GM19043 (cell line): ENCODE results near the gene RERE.

Experiments used
- ATAC-seq: cut with Tn5 transposase; IDR thresholded peaks from one replicate; pipeline ENCODE4 v1.9.1; 2021; ENCODE audit warnings: low read depth; ENCODE audit not compliant: unreplicated experiment

The RERE gene

GRCh38 chr1:8361198-8361849 lies 456.1 kb downstream of the RERE start:
- ATAC-seq, result no peak

DNA sequence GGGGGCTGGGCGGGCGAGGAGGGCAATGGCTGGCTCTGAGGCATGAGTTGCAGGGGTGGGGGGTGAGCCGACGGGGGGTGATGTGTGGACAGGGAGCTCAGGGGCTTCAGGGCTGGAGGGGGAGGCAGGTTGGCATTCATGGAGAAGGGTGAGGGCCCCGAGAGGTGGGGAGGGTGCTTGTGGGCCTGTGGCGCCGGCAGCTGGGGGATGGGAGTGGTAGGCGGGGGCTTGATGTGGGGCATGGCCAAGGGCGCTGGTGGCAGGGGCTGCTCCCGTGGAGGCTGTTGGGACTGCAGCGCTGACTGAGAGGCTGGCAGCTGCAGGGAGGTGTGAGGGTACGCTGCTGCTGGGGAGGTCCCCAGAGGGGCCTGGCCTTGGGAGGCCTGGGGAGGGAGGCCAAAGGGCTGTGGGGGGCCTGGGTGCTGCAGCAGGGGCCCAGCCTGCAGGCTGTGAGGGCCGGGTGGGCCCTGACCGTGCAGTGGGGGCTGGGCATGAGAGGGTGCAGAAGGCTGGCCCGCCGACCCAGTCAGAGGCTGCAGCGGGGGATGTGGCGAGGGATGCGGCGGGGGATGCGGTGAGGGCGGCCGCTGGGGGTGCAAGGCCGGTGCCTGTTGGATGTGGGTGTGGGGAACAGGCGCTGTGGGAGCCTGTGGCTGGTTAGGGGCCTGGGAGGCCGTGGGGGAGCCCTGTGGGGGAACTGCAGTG lies 456.8 kb downstream of the RERE start:
- ATAC-seq, result no peak

DNA sequence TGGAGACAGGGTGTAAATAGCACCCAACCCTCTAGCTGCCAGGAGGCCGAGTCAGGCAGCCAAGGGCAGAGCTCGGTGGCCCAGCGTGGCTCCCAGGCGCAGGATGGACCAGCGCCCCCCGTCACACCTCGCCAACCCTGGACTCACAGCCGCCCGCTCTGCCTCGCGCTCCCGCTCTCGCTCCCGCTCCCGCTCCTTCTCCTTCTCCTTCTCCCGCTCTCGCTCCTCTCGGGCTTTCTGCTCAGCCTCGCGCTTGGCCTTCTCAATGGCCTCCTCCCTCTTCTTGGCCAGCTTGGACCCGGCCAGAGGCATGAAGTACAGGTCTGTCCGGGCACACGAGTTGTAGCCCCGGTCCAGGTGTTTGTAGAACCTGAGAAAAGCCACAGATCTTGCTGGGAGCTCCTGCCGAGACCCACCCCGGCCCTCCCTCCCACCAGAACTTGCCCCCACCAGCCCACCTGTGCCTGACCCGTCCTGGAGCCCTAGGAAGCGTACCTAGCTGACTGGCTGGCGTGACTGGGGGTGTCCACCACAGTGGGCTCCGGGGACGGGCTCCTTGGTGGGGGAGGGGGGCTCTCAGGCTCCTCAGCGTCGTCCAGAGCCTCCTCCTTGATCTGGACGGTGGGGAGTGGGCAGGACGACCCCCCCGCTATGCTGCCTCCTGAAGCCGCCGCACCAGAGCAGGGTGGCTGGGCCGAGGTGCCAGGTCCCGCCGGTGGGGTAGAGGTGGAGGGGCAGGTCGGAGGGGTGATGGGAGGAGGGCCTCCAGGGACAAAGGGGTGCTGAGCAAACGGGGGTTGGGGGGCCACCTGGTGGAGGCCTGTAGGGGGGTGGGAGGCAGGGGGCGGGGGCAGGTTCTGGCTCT lies 457.6 kb downstream of the RERE start:
- ATAC-seq, result no peak

DNA sequence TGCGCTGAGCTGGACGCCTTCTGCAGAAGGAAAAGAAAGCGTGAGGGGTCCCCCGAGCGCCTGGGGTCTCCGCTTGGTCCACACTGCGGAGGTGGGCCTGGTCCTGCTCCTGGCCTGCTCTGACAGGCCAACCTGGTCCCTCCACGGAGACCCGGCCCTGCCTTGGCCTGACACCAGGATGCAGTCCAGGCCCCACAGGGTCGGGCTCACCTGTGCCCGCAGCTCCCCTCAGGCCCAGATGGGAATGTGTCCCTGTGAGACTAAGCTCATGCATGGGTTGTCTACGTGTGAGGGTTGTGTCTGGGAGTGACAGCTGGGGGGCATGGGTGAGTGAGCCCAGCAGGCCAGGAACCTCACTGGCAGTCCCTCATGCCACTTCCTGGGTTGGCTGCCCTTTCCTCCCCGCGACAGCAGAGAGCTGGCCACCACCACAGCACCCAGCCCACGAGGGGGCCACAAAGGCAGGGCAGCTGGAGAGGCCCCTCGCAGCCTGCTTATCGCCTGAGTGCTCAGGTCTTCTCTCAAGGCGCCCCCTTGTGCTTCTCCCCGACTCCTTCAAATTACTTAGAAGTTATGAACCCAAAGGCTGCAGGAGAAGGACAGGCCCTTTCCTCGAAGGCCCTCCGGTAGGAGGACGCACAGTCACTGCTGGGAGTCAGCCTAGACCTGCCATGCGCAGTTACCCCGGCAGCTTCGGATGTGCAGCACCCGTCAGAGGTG lies 458.4 kb downstream of the RERE start:
- ATAC-seq, result no peak

DNA sequence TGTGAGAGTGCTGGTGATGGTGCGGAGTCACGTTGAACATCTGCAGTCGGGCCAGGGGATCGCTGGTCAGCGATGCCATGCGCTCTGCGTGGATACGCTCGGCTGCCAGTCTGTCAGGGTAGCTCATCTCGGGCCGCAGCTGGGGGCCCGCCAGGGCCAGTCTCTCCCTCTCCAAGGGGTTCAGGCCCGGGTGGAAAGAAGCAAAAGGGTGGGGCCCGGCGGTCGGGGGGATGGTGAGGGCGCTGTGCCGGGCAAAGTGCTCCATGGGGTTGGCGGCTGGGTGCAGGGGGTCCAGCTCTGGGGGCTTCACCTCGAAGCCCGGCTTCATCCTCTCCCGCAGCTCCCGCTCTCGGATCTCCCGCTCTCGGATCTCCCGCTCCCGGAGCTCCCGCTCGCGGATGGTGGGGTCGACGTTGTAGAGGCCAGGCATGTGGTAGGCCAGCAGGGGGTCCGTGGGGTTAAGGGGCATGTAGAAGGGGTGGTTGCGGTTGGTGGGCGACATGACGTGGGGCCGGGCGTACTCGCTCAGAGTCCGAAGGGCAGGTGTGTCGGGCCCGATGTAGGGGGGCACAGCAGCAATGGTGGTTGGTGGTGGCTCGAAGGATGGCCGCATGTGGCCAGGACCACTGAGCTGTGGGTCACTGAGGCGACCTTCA lies 459.1 kb downstream of the RERE start:
- ATAC-seq, result no peak

DNA sequence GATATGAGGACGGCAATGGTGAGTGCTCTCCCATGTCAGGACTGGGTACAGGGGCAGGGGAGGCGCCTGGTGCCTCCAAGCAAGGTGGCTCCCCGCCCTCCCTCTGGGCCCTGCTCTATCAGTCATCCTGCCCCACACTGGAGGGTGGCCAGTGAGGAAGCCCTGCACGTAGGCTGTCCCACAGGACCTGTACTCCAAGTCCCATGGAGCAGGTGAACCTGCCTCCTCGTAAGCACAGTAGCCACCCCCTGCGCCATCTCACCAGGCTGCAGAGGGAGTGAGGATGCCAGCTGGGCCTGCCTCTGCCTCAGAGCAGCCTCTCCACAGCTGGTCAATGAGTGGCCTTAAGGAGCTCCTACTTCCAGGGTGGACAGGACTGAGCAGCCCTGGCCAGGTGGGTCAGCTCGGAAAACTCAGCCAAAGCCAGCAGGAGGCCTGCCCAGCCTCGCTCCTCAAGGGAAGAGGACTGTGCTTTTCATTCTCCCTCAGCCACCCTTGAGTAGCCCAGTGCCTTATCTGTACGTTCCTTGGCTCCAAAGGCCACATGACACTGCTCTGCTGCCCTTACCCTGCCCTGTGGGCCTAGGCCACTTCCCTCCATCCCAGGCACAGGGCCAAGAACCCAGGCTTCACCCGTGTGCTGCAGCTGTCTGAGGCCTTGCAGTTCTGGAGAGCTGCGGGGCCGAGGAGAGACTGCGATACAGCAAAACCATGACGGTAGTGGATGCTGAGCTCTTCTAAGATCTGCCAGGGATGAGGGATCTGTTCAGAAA lies 459.9 kb downstream of the RERE start:
- no peak for ATAC-seq

- no peak for ATAC-seq
Observed at GRCh38 chr1:8356256-8357209, 460.9 kb downstream of the RERE start.

GRCh38 chr1:8355439-8356255 lies 461.8 kb downstream of the RERE start:
- ATAC-seq, result no peak

GRCh38 chr1:8354038-8354437 lies 463.4 kb downstream of the RERE start:
- ATAC-seq, result no peak

DNA sequence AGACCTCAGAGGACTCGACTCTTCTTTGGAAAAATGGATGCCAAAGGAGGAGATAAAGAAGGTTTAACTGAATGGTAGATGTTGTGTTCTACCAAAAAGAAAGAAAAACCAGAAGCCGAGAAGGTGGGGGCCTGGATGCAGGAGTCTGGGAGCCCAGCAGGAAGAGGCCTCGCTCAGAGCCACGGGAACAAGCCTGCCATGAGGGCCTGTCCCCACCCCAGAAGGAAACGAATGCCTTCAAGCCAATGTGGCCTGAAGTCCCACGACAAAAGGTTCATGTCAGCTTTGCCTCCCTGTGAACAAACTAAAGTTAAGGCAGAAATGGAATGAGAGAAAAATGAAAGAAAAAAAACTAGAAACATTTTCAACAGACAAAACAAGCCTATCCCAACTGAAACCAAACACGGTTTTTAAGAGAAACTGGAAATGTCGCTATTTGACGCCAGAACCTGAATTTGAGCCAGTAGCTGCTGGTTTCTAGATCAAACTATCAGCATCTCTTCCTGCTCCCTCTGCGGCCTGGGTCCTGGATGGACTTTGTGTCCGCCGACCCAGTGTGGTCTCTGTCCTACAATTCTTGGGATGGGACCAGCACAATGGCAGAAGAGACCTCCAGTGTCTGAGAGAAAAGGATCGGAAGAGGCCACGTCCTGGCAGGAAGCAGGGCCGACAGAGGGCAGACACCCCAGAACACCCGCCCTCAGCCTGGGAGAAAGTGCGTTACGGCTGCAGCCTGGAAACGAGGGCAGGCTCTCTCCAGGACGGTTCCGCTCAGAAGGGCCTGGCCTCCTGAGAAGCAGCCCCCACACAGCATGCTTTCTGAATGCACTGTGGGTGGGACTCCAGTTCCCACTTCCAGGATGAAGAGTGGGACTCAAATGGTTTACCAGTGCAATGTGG lies 464.3 kb downstream of the RERE start:
- ATAC-seq, result no peak

GRCh38 chr1:8352471-8352845 lies 465.0 kb downstream of the RERE start:
- ATAC-seq, result no peak

- ATAC-seq, result no peak
Observed at GRCh38 chr1:8351693-8352470, 465.6 kb downstream of the RERE start.

GRCh38 chr1:8350914-8351684 lies 466.3 kb downstream of the RERE start:
- ATAC-seq, result no peak

GRCh38 chr1:8349961-8350360 lies 467.5 kb downstream of the RERE start:
- ATAC-seq, result no peak

- ATAC-seq, result no peak
Observed at GRCh38 chr1:8349473-8349865, 468.0 kb downstream of the RERE start.
